ENCODE data around the gene OTOS.
A peak's percentile ranks its signal among the peaks of the same experiment; 100 is the strongest.

OTOS gene

GRCh38 chr2:240136671-240137292 is 3.7 kb downstream of the OTOS start:
- DNase-seq (ENCODE audit: low spot score): peak; percentile 27

- DNase-seq (ENCODE audit: low spot score): peak; percentile 90
These were observed 4.3 kb downstream of the OTOS start, which contains the start of gene COPS9 for GRCh38 chr2:240136013-240136670. TSS of gene COPS9 (minus strand) at chr2:240136305. CDS start at chr2:240136284, 21 bp downstream.

GRCh38 chr2:240135706-240136012 is 4.8 kb downstream of the OTOS start:
- DNase-seq (ENCODE audit: low spot score): no peak

- no peak for DNase-seq (ENCODE audit: low spot score)
These were observed 5.4 kb downstream of the OTOS start for GRCh38 chr2:240134956-240135520.

GRCh38 chr2:240134466-240134865 is 6.0 kb downstream of the OTOS start:
- DNase-seq (ENCODE audit: low spot score): no peak

- DNase-seq (ENCODE audit: low spot score): no peak
These were observed 7.1 kb downstream of the OTOS start for GRCh38 chr2:240133401-240133800.

- DNase-seq (ENCODE audit: low spot score): no peak
These were observed 7.8 kb downstream of the OTOS start for GRCh38 chr2:240132651-240132980.

GRCh38 chr2:240131941-240132650 is 8.4 kb downstream of the OTOS start:
- DNase-seq (ENCODE audit: low spot score): no peak

- DNase-seq (ENCODE audit: low spot score): no peak
These were observed 9.2 kb downstream of the OTOS start for GRCh38 chr2:240131296-240131695.

GRCh38 chr2:240130393-240131195 is 9.9 kb downstream of the OTOS start:
- DNase-seq (ENCODE audit: low spot score): no peak

GRCh38 chr2:240129731-240130392 is 10.6 kb downstream of the OTOS start:
- DNase-seq (ENCODE audit: low spot score): no peak

- DNase-seq (ENCODE audit: low spot score): no peak
These were observed 11.1 kb downstream of the OTOS start for GRCh38 chr2:240129311-240129710.

- DNase-seq (ENCODE audit: low spot score): no peak
These were observed 11.8 kb downstream of the OTOS start for GRCh38 chr2:240128608-240129145.

- DNase-seq (ENCODE audit: low spot score): no peak
These were observed 12.4 kb downstream of the OTOS start for GRCh38 chr2:240127911-240128607.

- DNase-seq (ENCODE audit: low spot score): no peak
These were observed 13.2 kb downstream of the OTOS start for GRCh38 chr2:240127191-240127750.

GRCh38 chr2:240126731-240127130 is 13.7 kb downstream of the OTOS start:
- no peak for DNase-seq (ENCODE audit: low spot score)

GRCh38 chr2:240125742-240126141 is 14.7 kb downstream of the OTOS start:
- DNase-seq (ENCODE audit: low spot score): no peak

GRCh38 chr2:240124651-240125030 is 15.8 kb downstream of the OTOS start:
- no peak for DNase-seq (ENCODE audit: low spot score)

GRCh38 chr2:240123821-240124650 is 16.4 kb downstream of the OTOS start:
- DNase-seq (ENCODE audit: low spot score): no peak

GRCh38 chr2:240121675-240122074 is 18.8 kb downstream of the OTOS start:
- DNase-seq (ENCODE audit: low spot score): no peak
